Adrenal gland (tissue), 5 donors: ENCODE results near the gene TRIM14.

Experiments
- POLR2A ChIP-seq, 2 donors: fragments of 450-650 bp; IDR thresholded peaks; one replicate each; pipeline ENCODE4 v1.6.1; 2017; ENCODE audit warnings: antibody characterized with exemption in 2 of 2, mild to moderate bottlenecking in 2 of 2, moderate library complexity in 1 of 2
- TF ChIP-seq, protein P1 (sequence below), 6 experiments: fragments of 450-650 bp in 4 of 6; fragments of 200-600 bp in 2 of 6; sonication (generic) in 1 of 6; IDR thresholded peaks; 1 replicate in 5 of 6; 2 replicates in 1 of 6; pipeline versions ENCODE4 v1.5.1 to v1.8.0; 2016 to 2021; ENCODE audit warnings: antibody characterized with exemption in 6 of 6, mild to moderate bottlenecking in 2 of 6, moderate library complexity in 1 of 6
- donor health status: DM: no; HTN: no; CAD: no.

- TF ChIP-seq, protein P1, sequence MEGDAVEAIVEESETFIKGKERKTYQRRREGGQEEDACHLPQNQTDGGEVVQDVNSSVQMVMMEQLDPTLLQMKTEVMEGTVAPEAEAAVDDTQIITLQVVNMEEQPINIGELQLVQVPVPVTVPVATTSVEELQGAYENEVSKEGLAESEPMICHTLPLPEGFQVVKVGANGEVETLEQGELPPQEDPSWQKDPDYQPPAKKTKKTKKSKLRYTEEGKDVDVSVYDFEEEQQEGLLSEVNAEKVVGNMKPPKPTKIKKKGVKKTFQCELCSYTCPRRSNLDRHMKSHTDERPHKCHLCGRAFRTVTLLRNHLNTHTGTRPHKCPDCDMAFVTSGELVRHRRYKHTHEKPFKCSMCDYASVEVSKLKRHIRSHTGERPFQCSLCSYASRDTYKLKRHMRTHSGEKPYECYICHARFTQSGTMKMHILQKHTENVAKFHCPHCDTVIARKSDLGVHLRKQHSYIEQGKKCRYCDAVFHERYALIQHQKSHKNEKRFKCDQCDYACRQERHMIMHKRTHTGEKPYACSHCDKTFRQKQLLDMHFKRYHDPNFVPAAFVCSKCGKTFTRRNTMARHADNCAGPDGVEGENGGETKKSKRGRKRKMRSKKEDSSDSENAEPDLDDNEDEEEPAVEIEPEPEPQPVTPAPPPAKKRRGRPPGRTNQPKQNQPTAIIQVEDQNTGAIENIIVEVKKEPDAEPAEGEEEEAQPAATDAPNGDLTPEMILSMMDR (IDR thresholded peaks at IDR 0.05): no peak
- no peak for TF ChIP-seq POLR2A (IDR thresholded peaks at IDR 0.05)
Measured at GRCh38 chr9:98142182-98142907, 23.3 kb upstream of the TRIM14 start.
